KMS-11 (cell line): ENCODE results near the gene PNMA6E.

Source experiments
- H2AFZ ChIP-seq: fragments of 200-600 bp; sonication (generic); 2 replicates; pipeline ENCODE4 v1.6.1; 2016; ENCODE audit warnings: antibody characterized with exemption, mixed run types, low read depth
- H3K27ac ChIP-seq: fragments of 200-600 bp; sonication (generic); 2 replicates; pipeline ENCODE4 v1.6.1; 2016; ENCODE audit warnings: mild to moderate bottlenecking, mixed run types
- H3K27me3 ChIP-seq: fragments of 200-600 bp; sonication (generic); 2 replicates; pipeline ENCODE4 v1.6.1; 2017; ENCODE audit warnings: mild to moderate bottlenecking, low read depth, mixed run types, moderate library complexity; ENCODE audit not compliant: insufficient read depth
- H3K36me3 ChIP-seq: fragments of 200-600 bp; sonication (generic); 2 replicates; pipeline ENCODE4 v1.6.1; 2017; ENCODE audit warnings: mild to moderate bottlenecking, mixed run types; ENCODE audit not compliant: insufficient read depth
- H3K4me1 ChIP-seq: fragments of 200-600 bp; sonication (generic); 2 replicates; pipeline ENCODE4 v1.6.1; 2016; ENCODE audit warnings: mild to moderate bottlenecking, low read depth, mixed run types; ENCODE audit not compliant: poor library complexity, severe bottlenecking
- H3K4me2 ChIP-seq: fragments of 200-600 bp; sonication (generic); 2 replicates; pipeline ENCODE4 v1.7.0; 2016; ENCODE audit warnings: mild to moderate bottlenecking, mixed run types
- H3K4me3 ChIP-seq: fragments of 200-600 bp; sonication (generic); IDR thresholded peaks from 2 replicates; pipeline ENCODE4 v1.6.1; 2017; ENCODE audit warnings: low read depth, low read length, mixed read lengths; ENCODE audit not compliant: insufficient read depth
- H3K79me2 ChIP-seq: fragments of 200-600 bp; sonication (generic); 2 replicates; pipeline ENCODE4 v1.6.1; 2016; ENCODE audit warnings: low read depth, mixed run types; ENCODE audit not compliant: insufficient read depth
- H3K9ac ChIP-seq: fragments of 200-600 bp; sonication (generic); 2 replicates; pipeline ENCODE4 v1.6.1; 2016; ENCODE audit warnings: mild to moderate bottlenecking, mixed run types
- H4K20me1 ChIP-seq: fragments of 200-600 bp; sonication (generic); 2 replicates; pipeline ENCODE4 v1.6.1; 2016; ENCODE audit warnings: mild to moderate bottlenecking, mixed run types; ENCODE audit not compliant: insufficient read depth
- TF ChIP-seq, protein P1 (sequence below): fragments of 200-600 bp; sonication (generic); conservative IDR thresholded peaks from 2 replicates; pipeline ENCODE4 v1.6.1; 2017; ENCODE audit warnings: low read depth, mild to moderate bottlenecking, antibody characterized with exemption, low read length, moderate library complexity, mixed read lengths

PNMA6E gene

DNA sequence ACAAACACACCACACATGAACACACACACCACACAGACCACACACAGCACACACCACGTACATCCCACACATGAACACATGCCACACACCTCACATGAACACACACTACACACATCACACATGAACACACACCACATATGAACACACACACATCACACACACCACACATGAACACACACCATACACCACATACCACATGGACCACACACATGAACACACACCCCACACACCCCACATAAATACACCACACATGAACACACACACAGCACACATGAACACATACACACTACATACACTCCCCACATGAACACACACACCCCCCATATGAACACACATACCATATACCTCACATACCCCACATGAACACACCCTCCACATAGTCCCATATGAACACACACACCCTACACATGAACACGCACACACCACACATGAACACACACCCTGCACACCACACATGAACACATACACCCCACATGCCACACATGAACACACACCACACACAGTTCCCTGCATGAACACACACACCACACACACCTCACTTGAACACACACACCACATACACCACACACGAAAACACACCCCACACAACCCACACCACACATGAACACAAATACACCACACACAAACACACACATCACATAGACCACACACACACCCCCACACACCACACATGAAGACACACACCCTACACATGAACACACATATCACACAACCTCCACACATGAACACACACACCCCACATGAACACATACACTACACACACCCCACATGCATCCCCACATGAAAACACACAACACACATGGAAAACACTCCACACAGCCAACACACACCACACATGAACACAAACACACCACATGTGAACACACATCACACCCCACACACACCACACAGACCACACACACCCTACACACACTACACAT is 18.3 kb downstream of the PNMA6E start:
- Histone ChIP-seq H3K27ac (no peak overlapping the region), H3K4me3 (no peak overlapping the region), H3K79me2 (no peaks in the 10 kb centered on the region)

DNA sequence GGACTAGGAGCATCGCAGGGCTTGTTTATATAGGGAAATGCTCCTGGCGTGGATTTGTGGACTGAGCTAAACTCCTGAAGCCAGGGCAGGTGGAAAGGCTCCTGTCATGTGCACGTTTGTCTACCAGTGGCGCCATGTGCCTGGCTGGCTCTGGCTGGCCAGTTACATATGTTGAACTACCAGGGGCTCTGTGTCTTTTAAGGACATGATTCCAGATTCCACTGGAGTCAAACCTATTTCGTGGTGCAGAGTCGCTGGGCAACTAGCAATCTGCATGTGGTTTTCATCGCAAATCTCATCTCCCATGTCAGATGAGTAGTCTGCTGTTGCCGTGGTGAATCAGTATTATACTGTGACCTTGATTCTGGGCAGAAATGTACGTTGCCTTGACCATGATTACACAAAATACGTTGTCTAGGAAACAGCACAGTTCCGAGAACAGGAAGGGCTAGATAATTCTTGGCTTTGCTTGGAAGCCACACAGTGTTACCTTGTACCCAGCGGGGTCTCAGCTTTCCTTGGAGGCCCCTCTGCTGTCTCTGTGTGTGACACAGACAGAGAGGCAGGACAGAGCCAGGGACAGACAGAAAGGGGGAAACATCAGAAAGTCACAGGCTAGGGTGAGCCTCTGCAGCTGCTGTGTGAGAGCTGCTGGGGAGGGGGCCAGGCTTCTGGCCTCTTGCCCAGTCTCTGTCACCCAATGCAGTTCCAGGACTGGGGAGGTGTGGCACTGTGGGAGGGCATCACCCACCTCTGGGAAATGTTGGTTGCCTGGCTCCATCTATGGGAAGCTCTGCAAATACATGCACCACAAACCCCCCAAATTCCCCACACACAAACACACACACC is 19.2 kb downstream of the PNMA6E start:
- Histone ChIP-seq H3K79me2 (no peaks in the 10 kb centered on the region), H2AFZ (no peak overlapping the region), H3K4me3 (no peak overlapping the region), H3K36me3 (no peaks in the 10 kb centered on the region), H3K27ac (no peak overlapping the region), H4K20me1 (no peaks in the 10 kb centered on the region), H3K27me3 (no peaks in the 10 kb centered on the region), H3K9ac (no peak overlapping the region), H3K4me2 (no peak overlapping the region), H3K4me1 (no peaks in the 10 kb centered on the region)
- TF ChIP-seq, protein P1, sequence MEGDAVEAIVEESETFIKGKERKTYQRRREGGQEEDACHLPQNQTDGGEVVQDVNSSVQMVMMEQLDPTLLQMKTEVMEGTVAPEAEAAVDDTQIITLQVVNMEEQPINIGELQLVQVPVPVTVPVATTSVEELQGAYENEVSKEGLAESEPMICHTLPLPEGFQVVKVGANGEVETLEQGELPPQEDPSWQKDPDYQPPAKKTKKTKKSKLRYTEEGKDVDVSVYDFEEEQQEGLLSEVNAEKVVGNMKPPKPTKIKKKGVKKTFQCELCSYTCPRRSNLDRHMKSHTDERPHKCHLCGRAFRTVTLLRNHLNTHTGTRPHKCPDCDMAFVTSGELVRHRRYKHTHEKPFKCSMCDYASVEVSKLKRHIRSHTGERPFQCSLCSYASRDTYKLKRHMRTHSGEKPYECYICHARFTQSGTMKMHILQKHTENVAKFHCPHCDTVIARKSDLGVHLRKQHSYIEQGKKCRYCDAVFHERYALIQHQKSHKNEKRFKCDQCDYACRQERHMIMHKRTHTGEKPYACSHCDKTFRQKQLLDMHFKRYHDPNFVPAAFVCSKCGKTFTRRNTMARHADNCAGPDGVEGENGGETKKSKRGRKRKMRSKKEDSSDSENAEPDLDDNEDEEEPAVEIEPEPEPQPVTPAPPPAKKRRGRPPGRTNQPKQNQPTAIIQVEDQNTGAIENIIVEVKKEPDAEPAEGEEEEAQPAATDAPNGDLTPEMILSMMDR, result no peak

More for the DNA sequence above, 18.3 kb downstream of the PNMA6E start:
- no peaks in the 10 kb centered on the region for H3K36me3 ChIP-seq
- H3K4me1 ChIP-seq, result no peaks in the 10 kb centered on the region
- TF ChIP-seq, protein P1, result no peak
- H3K9ac ChIP-seq, result no peak overlapping the region
- H3K27me3 ChIP-seq, result no peaks in the 10 kb centered on the region
- no peak overlapping the region for H2AFZ ChIP-seq
- H3K4me2 ChIP-seq, result no peak overlapping the region
- H4K20me1 ChIP-seq, result no peaks in the 10 kb centered on the region

DNA sequence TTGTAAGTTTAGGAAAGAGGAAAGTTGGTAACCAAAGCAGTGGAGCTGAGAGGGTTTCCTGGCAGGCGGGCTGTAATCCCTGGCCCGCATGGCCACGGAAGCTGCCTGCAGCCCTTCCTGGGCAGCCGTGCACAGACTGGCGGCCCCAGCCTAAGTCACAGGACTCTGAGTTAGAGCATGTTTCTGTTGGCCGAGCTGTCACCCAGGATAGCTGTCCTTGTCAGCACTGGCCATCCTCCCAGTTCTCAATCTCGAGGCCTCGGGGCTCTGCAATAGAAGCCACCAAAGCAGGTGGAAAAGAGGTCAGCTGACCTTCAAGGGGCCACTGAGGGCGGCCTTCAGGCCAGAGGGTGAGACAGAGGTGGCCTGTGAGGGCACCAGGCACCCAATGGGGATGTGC is 20.5 kb downstream of the PNMA6E start:
- H4K20me1 ChIP-seq, result no peaks in the 10 kb centered on the region
- no peaks in the 10 kb centered on the region for H3K36me3 ChIP-seq
- no peak overlapping the region for H3K9ac ChIP-seq
- H2AFZ ChIP-seq, result no peak overlapping the region
- H3K27me3 ChIP-seq, result no peaks in the 10 kb centered on the region
- H3K27ac ChIP-seq, result no peak overlapping the region
- H3K79me2 ChIP-seq, result no peaks in the 10 kb centered on the region
- H3K4me2 ChIP-seq, result no peak overlapping the region
- H3K4me3 ChIP-seq, result no peak overlapping the region
- TF ChIP-seq, protein P1, result no peak
- H3K4me1 ChIP-seq, result no peaks in the 10 kb centered on the region

DNA sequence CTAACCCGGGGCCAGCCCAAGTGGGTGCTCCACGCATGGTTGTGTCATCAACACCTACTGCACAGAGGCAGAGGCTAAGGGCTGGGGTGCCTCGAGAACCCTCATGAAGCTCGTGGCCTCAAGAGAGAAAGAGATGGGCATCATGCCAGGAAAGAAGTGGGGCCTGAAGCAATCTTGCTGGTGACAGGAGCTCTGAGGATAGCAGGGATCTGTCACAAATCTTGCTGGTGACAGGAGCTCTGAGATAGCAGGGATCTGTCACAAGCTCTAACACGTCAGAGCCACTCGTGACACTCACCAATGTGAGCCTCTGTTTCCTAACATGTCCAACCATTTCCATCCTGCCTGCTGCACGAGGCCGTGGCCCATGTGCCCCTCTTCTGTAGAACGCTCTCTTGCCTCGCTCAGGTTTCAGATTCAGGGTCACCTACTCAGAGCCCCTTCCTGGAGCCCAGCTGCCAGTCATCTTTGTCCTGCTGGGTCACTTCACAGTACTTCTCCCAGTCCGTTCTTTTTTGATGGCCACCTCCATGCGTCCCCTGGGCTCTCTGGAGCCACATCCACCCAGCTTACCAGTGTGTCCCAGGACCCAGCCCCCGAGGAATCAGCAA is 21.1 kb downstream of the PNMA6E start:
- Histone ChIP-seq H2AFZ (no peak overlapping the region), H3K4me1 (no peaks in the 10 kb centered on the region), H3K9ac (no peak overlapping the region), H4K20me1 (no peaks in the 10 kb centered on the region), H3K27me3 (no peaks in the 10 kb centered on the region), H3K4me2 (no peak overlapping the region), H3K36me3 (no peaks in the 10 kb centered on the region), H3K79me2 (no peaks in the 10 kb centered on the region), H3K4me3 (no peak overlapping the region), H3K27ac (no peak overlapping the region)
- TF ChIP-seq, protein P1, result no peak
